ENCODE measurements around the gene MARCHF5.
"Not testable (repeated sequence)": the region's sequence is repeated elsewhere in the genome, so short reads cannot be mapped to it uniquely, and the experiment has no call there.

MARCHF5 gene

DNA sequence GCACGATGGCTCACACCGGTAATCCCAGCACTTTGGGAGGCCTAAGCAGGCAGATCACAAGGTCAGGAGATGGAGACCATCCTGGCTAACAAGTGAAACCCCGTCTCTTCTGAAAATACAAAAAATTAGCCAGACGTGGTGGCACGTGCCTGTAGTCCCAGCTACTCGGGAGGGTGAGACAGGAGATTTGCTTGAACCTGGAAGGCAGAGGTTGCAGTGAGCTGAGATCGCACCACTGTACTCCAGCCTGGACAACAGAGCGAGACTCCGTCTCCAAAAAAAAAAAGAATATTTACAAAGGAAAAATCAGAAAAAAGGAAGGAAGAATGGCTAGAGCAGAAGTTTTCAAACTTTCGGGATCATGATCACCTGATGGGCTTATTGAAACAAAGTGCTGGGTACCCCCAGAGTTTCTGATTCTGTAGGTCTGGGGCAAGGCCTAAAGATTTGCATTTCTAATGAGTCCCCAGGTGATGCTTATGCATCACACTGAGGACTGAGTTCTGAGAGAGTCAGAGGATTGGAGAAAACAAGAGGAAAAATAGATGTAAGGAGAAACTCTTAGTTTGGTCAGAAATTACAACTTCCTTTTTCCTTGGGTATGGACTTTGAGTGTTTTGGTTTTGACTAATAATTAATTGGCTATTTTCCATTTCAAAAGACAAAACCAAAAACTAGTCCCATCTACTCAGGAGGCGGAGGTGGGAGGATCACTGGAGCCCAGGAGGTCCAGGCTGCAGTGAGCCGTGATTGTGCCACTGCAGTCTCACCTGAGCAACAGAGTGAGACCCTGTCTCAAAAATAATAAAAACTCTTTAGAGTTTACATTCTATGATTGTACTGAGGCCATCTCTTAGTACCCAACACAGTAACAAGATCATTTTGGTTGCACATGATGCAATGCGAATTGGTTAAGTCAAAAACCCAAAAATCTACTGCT lies 14.4 kb downstream of the MARCHF5 start:
- no peak for DNase-seq (ENCODE audit: low read depth)

DNA sequence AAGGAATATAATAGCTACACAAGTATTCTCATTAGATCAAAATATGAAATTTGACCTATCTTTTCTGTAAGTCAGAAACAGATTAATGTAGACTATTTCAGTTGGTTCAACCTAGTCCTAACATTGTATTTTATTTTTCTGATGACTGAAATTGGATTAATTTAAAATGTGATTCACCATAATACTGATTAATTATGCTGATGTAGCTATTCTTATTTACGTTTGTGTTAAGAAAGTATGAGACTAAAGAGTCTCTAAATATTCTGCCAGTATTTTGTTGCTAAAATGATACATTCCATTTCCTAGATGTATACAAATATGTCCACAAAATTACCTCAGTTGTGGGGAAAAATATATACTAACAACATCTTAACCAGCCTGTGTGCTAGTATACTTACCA lies 18.3 kb downstream of the MARCHF5 start:
- DNase-seq (ENCODE audit: low read depth) = no peak

DNA sequence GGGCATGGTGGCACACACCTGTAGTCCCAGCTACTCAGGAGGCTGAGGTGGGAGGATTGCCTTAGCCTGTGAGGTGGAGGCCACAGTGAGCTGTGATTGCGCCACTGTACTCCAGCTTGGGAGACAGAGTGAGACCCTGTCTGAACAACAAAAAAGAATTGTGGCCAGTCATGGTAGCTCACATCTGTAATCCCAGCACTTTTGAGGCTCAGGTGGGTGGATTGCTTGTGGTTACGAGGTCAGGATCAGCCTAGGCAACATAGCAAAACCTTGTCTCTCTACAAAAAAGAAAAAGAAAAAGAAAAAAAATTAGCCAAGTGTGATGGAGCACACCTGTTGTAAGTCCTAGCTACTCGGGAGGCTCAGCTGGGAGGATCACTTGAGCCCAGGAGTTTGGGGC lies 22.8 kb downstream of the MARCHF5 start:
- DNase-seq (ENCODE audit: low read depth) = no peak

DNA sequence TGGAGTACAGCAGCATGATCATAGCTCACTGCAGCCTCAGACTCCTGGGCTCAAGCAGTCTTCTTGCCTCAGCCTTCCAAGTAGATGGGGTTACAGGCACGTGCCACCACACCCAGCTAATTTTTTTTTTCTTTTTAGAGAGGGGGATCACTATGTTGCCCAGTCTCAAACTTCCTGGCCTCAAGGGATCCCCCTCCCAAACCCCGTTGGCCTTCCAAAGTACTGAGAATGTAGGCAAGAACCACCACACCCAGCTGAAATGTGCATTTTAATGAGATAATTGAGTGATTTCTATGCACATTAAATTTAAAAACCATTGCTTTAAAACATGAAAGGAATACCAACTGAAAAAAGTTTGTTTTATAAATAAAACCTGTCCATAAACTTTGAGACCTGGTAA lies 25.6 kb downstream of the MARCHF5 start:
- DNase-seq (ENCODE audit: low read depth) = no peak

DNA sequence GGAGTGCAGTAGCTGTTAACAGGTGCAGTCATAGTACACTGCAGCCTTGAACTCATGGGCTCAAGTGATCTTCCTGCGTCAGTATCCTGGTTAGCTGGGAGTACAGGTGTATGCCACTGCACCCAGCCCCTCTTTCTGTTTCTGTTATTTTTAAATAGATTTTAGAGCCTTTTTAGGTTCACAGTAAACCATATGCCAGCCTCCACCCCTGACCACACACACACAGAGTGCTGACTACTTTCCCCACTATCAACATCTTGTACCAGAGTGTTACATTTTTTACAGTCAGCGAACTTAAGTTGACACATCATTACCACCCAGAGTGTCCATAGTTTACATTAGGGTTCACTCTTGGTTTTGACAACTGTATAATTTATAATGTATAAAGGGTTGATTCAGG lies 32.1 kb downstream of the MARCHF5 start:
- DNase-seq (ENCODE audit: low read depth) = no peak

DNA sequence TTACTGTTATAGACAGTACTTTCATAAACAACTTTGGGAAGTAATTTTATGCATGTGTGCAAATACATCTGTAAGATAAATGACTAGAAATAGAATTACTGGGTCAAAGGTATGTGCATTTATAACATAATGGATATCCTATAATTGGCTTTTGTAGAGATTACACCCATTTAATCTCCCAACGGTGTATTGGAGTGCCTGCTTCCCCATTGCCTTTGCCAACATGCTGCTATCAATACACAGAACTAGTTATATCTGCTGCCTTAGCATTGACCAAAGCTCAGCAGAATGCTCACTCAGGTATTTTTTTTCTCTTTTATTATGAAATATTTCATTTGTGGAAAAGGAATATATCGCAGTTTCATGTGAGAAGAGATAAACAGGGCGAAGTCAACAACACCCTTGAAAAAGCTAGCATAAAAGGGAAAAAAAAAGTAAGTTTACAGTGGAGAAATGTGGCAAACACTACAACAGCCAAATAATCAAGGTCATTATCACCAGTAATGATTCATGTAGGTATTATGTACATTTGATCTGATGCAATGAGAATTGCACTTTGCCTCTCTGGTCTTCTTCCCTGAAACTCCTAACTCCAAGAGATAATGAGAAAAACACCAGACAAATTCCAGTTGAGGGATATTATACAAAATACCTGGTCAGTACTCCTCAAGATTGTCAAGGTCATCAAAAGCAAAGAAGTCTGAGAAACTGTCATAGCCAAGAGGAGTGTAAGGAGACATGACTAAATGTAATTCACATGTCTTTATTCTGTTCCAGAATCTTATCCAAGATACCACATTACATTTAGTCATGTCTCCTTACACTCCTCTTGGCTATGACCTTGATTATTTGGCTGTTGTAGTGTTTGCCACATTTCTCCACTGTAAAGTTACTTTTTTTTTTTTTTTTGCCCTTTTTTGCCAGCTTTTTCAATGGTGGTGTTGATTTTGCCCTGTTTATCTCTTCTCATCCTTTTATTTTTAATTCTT lies 36.8 kb downstream of the MARCHF5 start:
- no peak for DNase-seq (ENCODE audit: low read depth)

DNA sequence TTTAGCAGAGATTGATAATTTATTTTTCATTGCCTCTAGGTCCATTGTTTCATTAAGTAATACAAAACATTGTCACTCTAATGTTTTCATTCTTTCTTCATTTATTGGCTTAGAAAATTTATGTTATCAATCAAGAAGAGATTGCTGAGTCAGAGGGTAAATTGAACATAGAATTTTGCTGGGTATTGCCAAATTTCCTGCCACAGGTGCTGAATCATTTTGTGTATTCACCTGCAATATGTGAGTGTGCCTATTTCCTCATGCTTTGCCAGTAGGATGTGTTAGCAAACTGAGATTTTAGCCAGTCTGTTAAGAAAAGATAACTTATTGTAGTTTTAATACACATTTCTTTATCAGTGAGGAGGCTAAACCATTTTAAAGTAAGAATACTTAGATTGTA lies 38.0 kb downstream of the MARCHF5 start:
- DNase-seq (ENCODE audit: low read depth) = no peak

DNA sequence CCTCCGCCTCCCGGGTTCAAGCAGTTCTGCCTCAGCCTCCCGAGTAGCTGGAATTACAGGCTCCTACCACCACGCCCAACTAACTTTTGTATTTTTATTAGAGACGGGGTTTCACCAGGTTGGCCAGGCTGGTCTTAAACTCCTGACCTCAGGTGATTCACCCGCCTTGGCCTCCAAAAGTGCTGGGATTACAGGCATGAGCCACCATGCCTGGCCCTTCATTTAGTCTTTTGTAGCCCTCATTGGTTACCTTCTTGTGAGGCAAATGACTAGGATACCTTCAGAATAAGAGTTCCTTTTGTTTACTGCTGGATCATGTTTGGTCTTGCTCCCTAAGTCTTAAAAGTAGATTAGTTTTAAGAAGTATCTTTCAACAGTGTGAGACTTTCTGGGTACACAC lies 39.0 kb downstream of the MARCHF5 start:
- DNase-seq (ENCODE audit: low read depth) = not testable (repeated sequence)

DNA sequence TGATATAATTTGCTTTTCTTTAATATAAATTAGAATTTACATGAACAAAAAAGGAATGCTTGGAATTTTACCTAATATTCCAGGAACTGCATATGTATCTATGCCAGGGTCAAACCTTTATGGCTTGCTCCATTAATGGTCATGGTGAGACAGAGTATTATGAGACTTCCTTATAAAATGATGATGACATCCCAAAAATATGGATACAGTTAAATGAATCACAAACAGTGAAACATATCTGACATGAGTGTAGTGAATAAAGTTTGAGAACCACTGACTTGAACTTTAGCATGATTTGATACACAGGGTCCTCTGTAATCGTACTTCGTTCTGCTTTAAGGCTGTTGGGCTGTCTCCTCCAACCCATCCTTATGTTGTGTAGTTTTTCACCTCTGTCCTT lies 51.8 kb downstream of the MARCHF5 start:
- DNase-seq (ENCODE audit: low read depth) = no peak

DNA sequence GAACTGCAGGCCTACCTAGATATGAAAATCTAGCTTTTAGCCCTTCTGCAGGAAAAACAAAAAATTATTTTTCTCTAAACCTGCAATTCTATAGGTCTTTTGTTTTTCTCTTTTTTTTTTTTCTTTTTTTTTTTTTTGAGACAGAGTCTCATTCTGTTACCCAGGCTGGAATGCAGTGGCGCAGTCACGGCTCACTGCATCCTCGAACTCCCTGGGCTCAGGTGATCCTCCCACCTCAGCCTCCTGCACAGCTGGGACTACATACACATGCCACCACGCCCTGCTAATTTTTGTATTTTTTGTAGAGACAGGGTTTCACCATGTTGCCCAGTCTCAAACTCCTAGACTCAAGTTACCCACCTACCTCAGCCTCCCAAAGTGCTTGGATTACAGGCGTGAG lies 54.6 kb downstream of the MARCHF5 start:
- DNase-seq (ENCODE audit: low read depth) = not testable (repeated sequence)

DNA sequence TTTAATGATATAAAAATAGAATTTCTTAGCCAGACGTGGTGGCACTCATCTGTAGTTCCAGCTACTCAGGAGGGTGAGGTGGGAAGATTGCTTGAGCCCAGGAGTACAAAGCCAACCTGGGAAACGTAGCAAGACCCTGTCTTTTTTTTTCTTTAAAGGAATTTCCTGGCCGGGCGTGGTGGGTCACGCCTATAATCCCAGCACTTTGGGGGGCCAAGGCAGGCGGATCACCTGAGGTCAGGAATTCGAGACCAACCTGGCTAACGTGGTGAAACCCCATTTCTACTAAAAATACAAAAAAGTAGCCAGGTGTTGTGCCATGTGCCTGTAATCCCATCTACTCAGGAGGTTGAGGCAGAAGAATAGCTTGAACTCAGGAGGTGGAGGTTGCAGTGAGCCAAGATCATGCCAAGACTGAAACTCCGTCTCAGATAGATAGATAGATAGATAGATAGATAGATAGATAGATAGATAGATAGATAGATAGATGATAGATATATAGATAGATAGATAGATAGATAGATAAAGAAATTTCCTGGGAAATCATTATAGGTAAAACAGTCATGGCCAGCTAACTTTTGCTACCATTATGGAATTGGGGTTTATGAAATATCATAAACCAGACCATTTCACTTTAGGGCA lies 56.2 kb downstream of the MARCHF5 start:
- DNase-seq (ENCODE audit: low read depth) = not testable (repeated sequence)

DNA sequence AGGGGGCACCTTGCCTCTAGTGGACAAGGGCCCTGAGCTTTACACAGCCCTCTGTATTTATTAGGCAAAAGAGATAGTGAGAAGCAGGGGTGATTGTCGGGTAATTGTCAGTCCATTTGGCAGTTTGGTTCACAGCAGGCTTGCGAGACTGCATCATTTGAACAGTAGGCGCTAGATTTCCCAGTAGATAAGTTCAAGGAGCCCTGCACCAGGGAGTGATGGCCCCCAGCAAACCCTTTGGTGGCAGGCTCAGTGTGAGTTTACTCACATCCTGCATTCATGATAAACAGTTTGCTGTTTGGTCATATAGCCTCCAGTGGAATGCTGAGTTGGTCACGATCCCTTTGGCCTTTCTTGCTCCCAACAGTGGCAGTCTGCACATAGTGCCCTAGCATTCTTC lies 59.4 kb downstream of the MARCHF5 start:
- DNase-seq (ENCODE audit: low read depth) = no peak

DNA sequence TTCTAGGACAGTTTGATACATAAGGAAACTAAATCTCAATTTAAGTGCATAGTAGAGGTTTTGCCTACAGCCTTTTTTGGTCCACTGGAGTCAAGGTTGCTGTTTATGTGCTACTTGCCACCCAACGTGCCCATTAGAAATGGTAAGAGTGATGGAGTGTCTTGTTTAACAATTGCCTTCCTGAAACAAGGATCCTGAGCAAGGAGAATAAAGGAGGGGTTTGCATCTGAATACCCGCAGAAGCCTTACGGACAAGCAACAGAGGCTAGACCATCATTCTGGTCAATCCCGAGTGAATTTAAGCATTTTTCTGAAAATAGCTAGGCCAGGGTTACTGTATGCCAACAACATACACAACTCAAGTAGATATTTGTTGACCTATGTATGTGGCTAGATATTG lies 63.6 kb downstream of the MARCHF5 start:
- DNase-seq (ENCODE audit: low read depth) = no peak

DNA sequence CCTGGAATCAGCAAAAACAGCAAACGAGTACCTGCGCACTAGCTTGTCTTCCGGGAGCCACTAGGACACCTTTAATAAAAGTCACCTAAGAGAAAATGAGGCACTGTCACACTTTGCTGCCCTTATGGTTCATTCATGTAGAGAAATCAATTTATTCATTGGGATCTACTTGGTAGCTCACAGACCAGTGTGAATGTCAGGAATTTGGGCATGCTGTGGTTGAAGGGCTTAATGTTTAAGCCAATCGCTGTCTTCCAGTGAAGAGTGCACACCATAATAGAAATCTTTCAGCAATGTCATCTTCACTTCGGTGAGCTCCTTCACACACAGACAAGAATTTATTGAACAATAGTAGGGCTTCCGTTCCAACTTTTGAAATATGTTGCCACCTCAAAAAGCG lies 65.1 kb downstream of the MARCHF5 start:
- DNase-seq (ENCODE audit: low read depth) = no peak

DNA sequence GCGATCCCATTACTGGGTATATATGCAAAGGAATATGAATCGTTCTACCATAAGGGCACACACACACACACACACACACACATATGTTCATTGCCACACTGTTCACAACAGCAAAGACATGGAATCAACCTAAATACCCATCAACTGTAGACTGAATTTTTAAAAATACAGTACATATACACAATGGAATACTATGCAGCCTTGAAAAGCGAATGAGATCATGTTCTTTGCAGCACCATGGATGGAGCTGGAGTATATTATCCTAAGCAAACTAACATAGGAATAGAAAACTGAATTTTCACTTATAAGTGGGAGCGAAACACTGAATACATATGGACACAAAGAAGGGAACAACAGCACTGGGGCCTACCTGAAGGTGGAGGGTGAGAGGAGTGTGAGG lies 72.5 kb downstream of the MARCHF5 start:
- DNase-seq (ENCODE audit: low read depth) = no peak

DNA sequence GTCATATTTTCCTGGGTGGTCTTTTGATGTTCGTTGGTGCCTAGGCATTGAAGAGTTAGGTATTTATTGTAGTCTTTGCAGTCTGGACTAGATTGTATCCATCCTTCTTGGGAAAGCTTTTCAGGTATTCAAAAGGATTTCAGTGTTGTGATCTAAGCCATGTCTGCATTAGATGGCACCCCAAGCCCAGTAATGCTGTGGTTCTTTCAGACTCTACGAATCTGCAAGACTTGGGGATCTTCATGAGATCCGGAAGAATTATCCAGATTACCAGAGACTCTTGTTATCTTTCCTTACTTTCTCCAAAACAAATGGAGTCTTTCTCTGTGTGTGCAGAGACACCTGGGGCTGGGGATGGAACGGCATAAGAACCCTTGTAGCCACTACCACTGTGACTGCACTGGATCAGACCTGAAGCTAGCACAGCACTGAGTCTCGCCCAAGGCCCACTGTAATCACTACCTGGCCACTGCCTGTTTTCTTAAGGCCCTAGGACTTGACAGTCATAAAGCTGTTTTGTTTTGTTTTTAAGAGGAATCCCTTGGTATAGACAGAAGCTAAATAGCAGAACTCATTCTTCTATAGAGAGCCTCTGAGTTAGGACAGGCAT lies 75.5 kb downstream of the MARCHF5 start:
- no peak for DNase-seq (ENCODE audit: low read depth)

DNA sequence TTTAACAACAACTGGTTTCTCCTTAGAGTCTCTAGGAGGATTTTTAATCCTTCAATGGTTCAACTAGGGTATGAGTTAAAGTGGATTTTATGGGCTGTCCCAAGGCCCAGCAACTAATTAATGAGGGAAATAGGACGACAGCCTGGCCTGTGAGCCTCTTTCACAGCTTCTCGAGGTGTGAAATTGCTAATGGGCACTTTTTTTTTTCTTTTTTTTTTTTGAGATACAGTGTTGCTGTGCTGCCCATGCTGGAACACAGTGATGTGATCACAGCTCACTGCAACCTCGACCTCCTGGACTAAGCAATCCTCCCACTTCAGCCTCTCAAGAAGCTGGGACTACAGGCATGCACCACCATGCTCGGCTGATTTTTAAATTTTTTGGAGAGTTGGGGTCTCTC lies 87.0 kb downstream of the MARCHF5 start:
- no peak for DNase-seq (ENCODE audit: low read depth)

DNA sequence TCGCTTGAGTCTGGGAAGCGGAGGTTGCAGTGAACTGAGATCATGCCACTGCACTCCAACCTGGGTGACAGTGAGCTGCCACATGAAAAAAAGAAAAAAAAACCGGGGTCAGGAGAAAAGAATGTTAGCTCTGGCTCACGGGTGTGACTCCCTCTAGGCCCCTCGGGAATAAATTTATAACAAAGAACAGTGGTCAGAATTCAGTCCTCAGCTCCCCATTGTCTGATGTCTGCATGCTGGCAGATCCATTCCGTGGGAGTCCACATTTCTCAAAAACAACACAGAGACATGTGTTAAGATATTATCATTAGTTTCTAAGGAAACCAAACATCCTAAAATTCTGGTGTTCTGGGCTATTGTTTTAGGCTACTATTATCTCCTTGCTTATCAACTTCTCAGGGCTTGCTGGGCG lies 90.6 kb downstream of the MARCHF5 start:
- DNase-seq (ENCODE audit: low read depth) = no peak

DNA sequence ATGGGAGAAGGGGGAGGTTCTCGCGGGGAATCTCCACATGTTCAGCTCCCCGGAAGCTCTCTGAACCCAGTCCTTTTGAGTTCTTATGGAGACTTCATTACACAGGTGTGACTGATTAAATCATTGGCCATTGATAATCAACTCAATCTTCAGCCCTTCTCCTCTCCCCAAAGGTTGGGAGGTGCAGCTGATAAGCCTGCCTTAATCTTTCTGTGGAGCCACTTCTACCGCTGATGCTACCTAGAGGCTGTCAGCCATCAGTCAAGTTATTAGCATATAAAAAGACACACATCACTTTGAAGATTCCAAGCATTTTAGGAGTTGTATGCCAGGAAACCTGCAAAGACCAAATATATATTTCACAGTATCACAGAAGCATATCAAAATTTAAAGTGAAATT lies 91.7 kb downstream of the MARCHF5 start:
- DNase-seq (ENCODE audit: low read depth) = no peak

DNA sequence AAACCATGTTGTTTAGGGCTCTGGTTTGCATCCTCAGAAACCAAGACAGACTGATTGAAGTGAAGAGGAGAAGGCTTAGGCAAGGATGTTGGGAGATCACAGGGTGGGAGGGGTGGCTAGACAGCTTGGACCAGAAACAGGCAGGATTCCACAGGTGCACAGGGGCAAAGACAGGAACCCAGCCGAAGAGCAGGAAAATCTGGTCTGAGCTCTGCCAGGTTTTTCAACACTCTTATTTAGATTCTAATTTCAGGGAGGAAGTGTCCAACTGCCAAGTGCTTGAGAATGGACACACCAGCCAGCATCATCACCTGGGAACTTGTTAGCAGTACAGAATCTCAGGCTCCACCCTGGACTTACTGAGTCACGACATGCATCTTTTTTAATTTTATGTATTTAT lies 93.8 kb downstream of the MARCHF5 start:
- no peak for DNase-seq (ENCODE audit: low read depth)

DNA sequence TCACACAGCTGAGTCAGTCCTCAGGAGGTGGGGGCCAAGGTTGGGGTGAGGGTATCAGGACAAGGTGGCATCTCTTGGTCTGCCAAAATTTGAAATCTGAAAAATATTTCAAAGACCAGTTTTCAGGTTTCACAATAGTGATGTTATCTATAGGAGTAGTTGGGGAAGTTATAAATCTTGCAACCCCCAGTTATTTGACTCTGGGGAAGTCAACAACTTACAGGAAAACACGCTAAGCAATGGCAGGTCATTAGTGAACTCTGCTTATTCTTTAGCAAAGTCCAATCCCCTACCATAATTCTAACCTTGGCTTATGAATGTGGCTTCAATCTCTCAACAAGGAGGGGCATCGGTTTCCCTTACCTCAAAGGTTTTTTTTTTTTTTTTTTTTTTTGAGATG lies 94.9 kb downstream of the MARCHF5 start:
- no peak for DNase-seq (ENCODE audit: low read depth)

Measured in GM04503 (cell line).